Measurements from ENCODE around the gene NAV2. TPM values are rescaled to one million over a fixed set of nuclear protein-coding genes. Genes with fewer than 3 reads are reported as not detected.

NAV2 gene
- total RNA-seq, 1 experiment from 2014 or later = 63.5 TPM

GRCh38 chr11:19730373-19730772 lies 17.7 kb downstream of the NAV2 start:
- no peaks in the 10 kb centered on the region for H3K9me3 Mint-ChIP-seq (ENCODE audit: unreplicated experiment)
- no peaks in the 10 kb centered on the region for H3K27me3 ChIP-seq (replicated peaks; ENCODE audit: control insufficient read depth, insufficient read depth, low read length)

GRCh38 chr11:19734171-19734570 lies 21.5 kb downstream of the NAV2 start:
- no peaks in the 10 kb centered on the region for H3K36me3 ChIP-seq (ENCODE audit: control insufficient read depth, insufficient read depth, low read length)
- POLR2A ChIA-PET = no interaction called here
- no peak for TF ChIP-seq CTCF (IDR thresholded peaks at IDR 0.05; ENCODE audit: insufficient read depth in 1 of 2, low read depth in 1 of 2, low read length in 1 of 2, severe bottlenecking in 1 of 2, unreplicated experiment in 1 of 2)
- no peaks in the 10 kb centered on the region for H3K4me1 ChIP-seq
- no peaks in the 10 kb centered on the region for H3K27me3 ChIP-seq (replicated peaks; ENCODE audit: control insufficient read depth, insufficient read depth, low read length)
- no peaks in the 10 kb centered on the region for H3K9me3 ChIP-seq
- Mint-ChIP-seq H3K4me3 (ENCODE audit: unreplicated experiment) (no peak overlapping the region), H3K27me3 (ENCODE audit: insufficient read depth, unreplicated experiment) (peaks cover 3% of the 10 kb centered on the region), H3K27ac (ENCODE audit: unreplicated experiment) (no peak overlapping the region), H3K9me3 (ENCODE audit: unreplicated experiment) (no peaks in the 10 kb centered on the region), H3K36me3 (ENCODE audit: insufficient read depth, unreplicated experiment) (no peaks in the 10 kb centered on the region), H3K4me1 (ENCODE audit: low read depth, unreplicated experiment) (no peaks in the 10 kb centered on the region)
- intact Hi-C loops (cut with micrococcal nuclease; ENCODE audit: unreplicated experiment) = loop anchor here (10.0 kb wide), 1 partner anchor 401 kb away; no protein-coding TSS in a partner anchor
- no peak for DNase-seq
- H3K4me3 ChIP-seq (ENCODE audit: low read depth, low read length) = no peak overlapping the region
- no TSS peak for BruUV-seq (replicated peaks)
- CTCF ChIA-PET = no interaction called here

More at GRCh38 chr11:19730373-19730772, 17.7 kb downstream of the NAV2 start:
- H3K36me3 Mint-ChIP-seq (ENCODE audit: insufficient read depth, unreplicated experiment) = no peaks in the 10 kb centered on the region
- intact Hi-C loops (cut with micrococcal nuclease; ENCODE audit: unreplicated experiment) = loop anchor here (10.0 kb wide), 1 partner anchor 404 kb away; no protein-coding TSS in a partner anchor
- peaks cover 6% of the 10 kb centered on the region for H3K27me3 Mint-ChIP-seq (ENCODE audit: insufficient read depth, unreplicated experiment)
- Histone ChIP-seq H3K36me3 (ENCODE audit: control insufficient read depth, insufficient read depth, low read length) (no peaks in the 10 kb centered on the region), H3K4me1 (peaks cover 9% of the 10 kb centered on the region; the same call in 1 of the 2 replicates), H3K9me3 (no peaks in the 10 kb centered on the region), H3K4me3 (ENCODE audit: low read depth, low read length) (no peak overlapping the region)
- ChIA-PET CTCF (no interaction called here), POLR2A (no interaction called here)
- DNase-seq = no peak
- no peak overlapping the region for H3K4me3 Mint-ChIP-seq (ENCODE audit: unreplicated experiment)
- BruUV-seq (replicated peaks) = no TSS peak
- no peak overlapping the region for H3K27ac Mint-ChIP-seq (ENCODE audit: unreplicated experiment)
- peaks cover 12% of the 10 kb centered on the region for H3K4me1 Mint-ChIP-seq (ENCODE audit: low read depth, unreplicated experiment)
- TF ChIP-seq CTCF (IDR thresholded peaks at IDR 0.05; ENCODE audit: insufficient read depth in 1 of 2, low read depth in 1 of 2, low read length in 1 of 2, severe bottlenecking in 1 of 2, unreplicated experiment in 1 of 2) = no peak

GRCh38 chr11:19735157-19735908 lies 22.7 kb downstream of the NAV2 start:
- BruUV-seq (replicated peaks) = no TSS peak
- Histone ChIP-seq H3K27me3 (replicated peaks; ENCODE audit: control insufficient read depth, insufficient read depth, low read length) (no peaks in the 10 kb centered on the region), H3K4me3 (ENCODE audit: low read depth, low read length) (no peak overlapping the region), H3K4me1 (no peaks in the 10 kb centered on the region), H3K9me3 (no peaks in the 10 kb centered on the region), H3K36me3 (ENCODE audit: control insufficient read depth, insufficient read depth, low read length) (no peaks in the 10 kb centered on the region)
- DNase-seq = no peak
- CTCF ChIA-PET = interaction anchor here (0.6 kb wide), 1 partner anchor 169 kb away, joined by 4 read pairs; no protein-coding TSS in a partner anchor
- Mint-ChIP-seq H3K27ac (ENCODE audit: unreplicated experiment) (no peak overlapping the region), H3K4me3 (ENCODE audit: unreplicated experiment) (no peak overlapping the region), H3K27me3 (ENCODE audit: insufficient read depth, unreplicated experiment) (peaks cover 3% of the 10 kb centered on the region), H3K4me1 (ENCODE audit: low read depth, unreplicated experiment) (no peaks in the 10 kb centered on the region), H3K9me3 (ENCODE audit: unreplicated experiment) (no peaks in the 10 kb centered on the region), H3K36me3 (ENCODE audit: insufficient read depth, unreplicated experiment) (no peaks in the 10 kb centered on the region)
- intact Hi-C loops (cut with micrococcal nuclease; ENCODE audit: unreplicated experiment) = loop anchor here (10.0 kb wide), 1 partner anchor 399 kb away; no protein-coding TSS in a partner anchor
- POLR2A ChIA-PET = no interaction called here
- TF ChIP-seq CTCF (IDR thresholded peaks at IDR 0.05; ENCODE audit: insufficient read depth in 1 of 2, low read depth in 1 of 2, low read length in 1 of 2, severe bottlenecking in 1 of 2, unreplicated experiment in 1 of 2) = no peak
